Measurements from ENCODE around the gene PTPN23. TPM values are rescaled to one million over a fixed set of nuclear protein-coding genes. Genes with fewer than 3 reads are reported as not detected.

The PTPN23 gene
- polyA plus RNA-seq, 4 donors: 10.3 to 34.3 (median 13.9) TPM

DNA sequence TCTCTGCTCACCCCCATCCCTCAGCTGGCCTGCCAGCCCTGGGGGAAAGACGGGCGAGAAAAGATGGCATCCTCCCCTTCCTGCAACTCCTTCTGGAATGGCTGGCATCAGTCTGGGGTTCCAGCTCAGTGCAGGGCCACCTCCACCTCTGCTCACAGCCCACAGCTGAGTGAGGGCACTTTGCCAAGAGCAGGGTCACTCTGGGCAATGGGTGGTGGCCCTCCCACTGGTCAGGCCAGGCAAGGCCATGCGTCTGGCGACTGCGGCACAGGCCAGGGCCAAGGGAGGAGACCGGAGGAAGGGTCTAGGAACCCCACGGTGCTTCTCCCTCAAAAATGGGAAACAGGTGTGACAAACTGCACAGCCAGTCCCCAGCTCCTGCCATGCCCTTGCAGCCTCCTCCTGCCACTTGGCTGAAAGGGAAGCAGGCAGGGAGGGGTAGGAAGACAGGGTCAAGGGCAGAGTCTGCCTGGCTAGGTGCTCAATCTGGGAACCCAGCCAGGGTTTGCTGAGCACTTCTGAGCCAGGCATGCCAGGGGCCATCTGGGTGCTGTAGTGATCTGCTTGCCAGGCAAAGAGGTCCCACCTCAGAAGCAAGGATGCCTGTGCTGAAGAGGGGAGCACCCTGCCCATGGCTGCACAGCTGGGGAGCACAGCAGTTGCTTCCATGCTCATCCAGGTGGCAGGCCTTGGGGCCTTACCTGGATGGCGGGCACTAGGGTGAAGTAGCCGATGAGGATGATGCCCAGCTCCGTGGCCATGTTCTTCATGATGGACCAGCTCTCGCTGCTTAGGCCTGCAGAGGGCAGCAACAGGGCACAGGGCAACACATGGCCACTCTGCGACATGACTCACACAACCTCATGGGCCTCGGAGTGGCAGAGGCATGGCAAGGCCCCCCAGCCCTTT, 41.2 kb downstream of the PTPN23 start:
- Histone ChIP-seq H3K9me3 (ENCODE audit: control insufficient read depth in 2 of 2, insufficient read depth in 1 of 2, low read depth in 1 of 2, low read length in 1 of 2) (no peaks in the 10 kb centered on the region), H3K36me3 (ENCODE audit: control insufficient read depth in 3 of 3, insufficient read depth in 2 of 3, low read depth in 1 of 3, low read length in 3 of 3) (peaks cover 3 to 87% (median 8%) of the 10 kb centered on the region in 3 donors), H3K27ac (ENCODE audit: low read depth in 1 of 3, low read length in 2 of 3) (peak overlapping the region in 2 of 3 donors; percentile 64 to 83), H3K27me3 (ENCODE audit: control insufficient read depth in 3 of 3, insufficient read depth in 3 of 3, low read length in 3 of 3) (no peaks in the 10 kb centered on the region), H3K4me1 (ENCODE audit: control insufficient read depth in 3 of 3, insufficient read depth in 2 of 3, low read depth in 1 of 3, low read length in 2 of 3) (peaks cover 0 to 26% (median 26%) of the 10 kb centered on the region in 3 donors), H3K4me3 (ENCODE audit: low read depth in 1 of 3, low read length in 3 of 3) (no peak overlapping the region)
- FAIRE-seq: no peak
- DNase-seq: peak in 1 of 2 donors; percentile 86
- WGBS, 3 donors: 67 to 77% (median 71%) methylated on average over 13 of the region's 13 CpGs

DNA sequence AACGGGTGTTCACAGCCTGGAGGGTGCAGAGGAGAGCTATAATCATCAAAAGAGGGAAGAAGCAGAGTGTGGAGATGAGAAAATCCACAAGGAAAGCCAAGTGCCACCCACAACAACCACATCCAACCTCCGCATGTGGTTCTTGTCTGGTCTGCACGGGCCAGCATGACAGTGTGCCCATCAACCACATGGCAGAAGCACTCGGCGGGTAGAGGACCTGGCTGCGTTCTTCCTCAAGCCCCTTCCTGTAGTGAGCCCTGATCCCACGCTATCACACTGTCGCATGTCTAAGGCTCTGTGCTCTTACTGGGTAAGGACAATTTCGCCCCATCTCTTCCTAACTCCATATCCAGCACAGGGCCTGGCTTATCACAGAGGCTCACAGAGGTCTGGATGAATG, 41.9 kb downstream of the PTPN23 start:
- DNase-seq (no peak), FAIRE-seq (no peak)
- H3K27me3 ChIP-seq (ENCODE audit: control insufficient read depth in 3 of 3, insufficient read depth in 3 of 3, low read length in 3 of 3): no peaks in the 10 kb centered on the region
- peak overlapping the region in 1 of 3 donors; percentile 6 for H3K27ac ChIP-seq (ENCODE audit: low read depth in 1 of 3, low read length in 2 of 3)
- no peak overlapping the region for H3K4me3 ChIP-seq (ENCODE audit: low read depth in 1 of 3, low read length in 3 of 3)
- peaks cover 3 to 88% (median 8%) of the 10 kb centered on the region in 3 donors for H3K36me3 ChIP-seq (ENCODE audit: control insufficient read depth in 3 of 3, insufficient read depth in 2 of 3, low read depth in 1 of 3, low read length in 3 of 3)
- no peaks in the 10 kb centered on the region for H3K9me3 ChIP-seq (ENCODE audit: control insufficient read depth in 2 of 2, insufficient read depth in 1 of 2, low read depth in 1 of 2, low read length in 1 of 2)
- peaks cover 0 to 26% (median 26%) of the 10 kb centered on the region in 3 donors for H3K4me1 ChIP-seq (ENCODE audit: control insufficient read depth in 3 of 3, insufficient read depth in 2 of 3, low read depth in 1 of 3, low read length in 2 of 3)
- WGBS, 3 donors: 92 to 95% (median 94%) methylated on average over 9 of the region's 9 CpGs

DNA sequence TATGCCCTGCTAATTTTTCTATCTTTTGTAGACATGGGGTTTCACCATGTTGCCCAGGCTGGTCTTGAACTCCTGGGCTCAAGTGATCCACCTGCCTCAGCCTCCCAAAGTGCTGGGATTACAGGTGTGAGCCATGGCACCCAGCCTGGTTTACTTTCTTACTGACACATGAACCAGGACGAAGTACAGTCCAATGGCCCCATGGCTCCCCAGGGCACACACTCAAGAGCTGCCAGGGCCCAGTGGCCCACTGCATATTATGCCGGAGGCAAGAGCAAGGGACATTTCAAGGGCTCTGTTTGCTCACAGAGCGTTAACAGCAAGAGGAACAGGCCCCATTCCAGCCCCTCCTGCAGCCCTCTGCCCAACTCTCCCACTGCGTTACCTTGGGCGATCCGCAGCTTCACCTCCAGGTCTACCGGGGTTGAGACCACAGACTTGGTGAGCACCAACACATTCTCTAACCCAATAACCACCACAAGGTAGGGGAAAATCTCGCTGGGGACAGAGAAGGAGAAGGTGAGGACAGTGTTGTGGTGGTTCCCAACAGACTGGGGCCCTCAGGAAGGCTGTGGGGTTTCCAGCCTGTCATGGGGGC, 42.8 kb downstream of the PTPN23 start:
- no peak overlapping the region for H3K27ac ChIP-seq (ENCODE audit: low read depth in 1 of 3, low read length in 2 of 3)
- FAIRE-seq (no peak), DNase-seq (no peak)
- peaks cover 3 to 90% (median 12%) of the 10 kb centered on the region in 3 donors for H3K36me3 ChIP-seq (ENCODE audit: control insufficient read depth in 3 of 3, insufficient read depth in 2 of 3, low read depth in 1 of 3, low read length in 3 of 3)
- H3K27me3 ChIP-seq (ENCODE audit: control insufficient read depth in 3 of 3, insufficient read depth in 3 of 3, low read length in 3 of 3): no peaks in the 10 kb centered on the region
- peaks cover 0 to 26% (median 26%) of the 10 kb centered on the region in 3 donors for H3K4me1 ChIP-seq (ENCODE audit: control insufficient read depth in 3 of 3, insufficient read depth in 2 of 3, low read depth in 1 of 3, low read length in 2 of 3)
- no peak overlapping the region for H3K4me3 ChIP-seq (ENCODE audit: low read depth in 1 of 3, low read length in 3 of 3)
- WGBS, 3 donors: 92 to 95% (median 94%) methylated on average over 8 of the region's 8 CpGs
- no peaks in the 10 kb centered on the region for H3K9me3 ChIP-seq (ENCODE audit: control insufficient read depth in 2 of 2, insufficient read depth in 1 of 2, low read depth in 1 of 2, low read length in 1 of 2)

GRCh38 chr3:47424434-47425382, 43.9 kb downstream of the PTPN23 start:
- no peak for FAIRE-seq
- Histone ChIP-seq H3K27ac (ENCODE audit: low read depth in 1 of 3, low read length in 2 of 3) (peak overlapping the region; percentile 73 to 94 (median 75)), H3K9me3 (ENCODE audit: control insufficient read depth in 2 of 2, insufficient read depth in 1 of 2, low read depth in 1 of 2, low read length in 1 of 2) (no peaks in the 10 kb centered on the region), H3K27me3 (ENCODE audit: control insufficient read depth in 3 of 3, insufficient read depth in 3 of 3, low read length in 3 of 3) (no peaks in the 10 kb centered on the region), H3K4me3 (ENCODE audit: low read depth in 1 of 3, low read length in 3 of 3) (no peak overlapping the region), H3K36me3 (ENCODE audit: control insufficient read depth in 3 of 3, insufficient read depth in 2 of 3, low read depth in 1 of 3, low read length in 3 of 3) (peaks cover 3 to 89% (median 9%) of the 10 kb centered on the region in 3 donors), H3K4me1 (ENCODE audit: control insufficient read depth in 3 of 3, insufficient read depth in 2 of 3, low read depth in 1 of 3, low read length in 2 of 3) (peaks cover 0 to 26% (median 26%) of the 10 kb centered on the region in 3 donors)
- DNase-seq: peak; percentile 78 to 92
- WGBS, 3 donors: 16 to 63% (median 45%) methylated on average over 15 of the region's 15 CpGs

DNA sequence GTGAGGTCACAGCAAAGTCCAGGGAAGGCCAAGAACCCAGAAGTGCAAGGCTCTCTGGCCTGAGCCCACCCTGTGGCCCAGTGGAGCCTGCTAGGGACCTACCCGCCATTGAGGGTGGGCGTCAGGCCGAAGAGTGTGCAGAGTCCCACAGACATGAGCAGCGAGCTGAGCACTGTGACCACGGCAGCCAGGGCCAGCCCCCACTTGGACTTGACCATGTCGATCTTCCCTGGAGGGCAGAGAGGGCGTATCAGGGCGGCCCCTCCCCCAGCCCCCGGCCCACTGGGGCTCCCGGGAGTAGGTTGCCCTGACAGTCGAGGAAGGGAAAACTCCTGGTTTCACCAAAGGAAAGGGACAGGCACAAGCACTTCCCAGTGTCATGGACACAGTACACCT, 44.6 kb downstream of the PTPN23 start:
- Histone ChIP-seq H3K27ac (ENCODE audit: low read depth in 1 of 3, low read length in 2 of 3) (peak overlapping the region; percentile 73 to 94 (median 75)), H3K4me3 (ENCODE audit: low read depth in 1 of 3, low read length in 3 of 3) (no peak overlapping the region), H3K27me3 (ENCODE audit: control insufficient read depth in 3 of 3, insufficient read depth in 3 of 3, low read length in 3 of 3) (no peaks in the 10 kb centered on the region), H3K4me1 (ENCODE audit: control insufficient read depth in 3 of 3, insufficient read depth in 2 of 3, low read depth in 1 of 3, low read length in 2 of 3) (peaks cover 0 to 26% (median 26%) of the 10 kb centered on the region in 3 donors), H3K9me3 (ENCODE audit: control insufficient read depth in 2 of 2, insufficient read depth in 1 of 2, low read depth in 1 of 2, low read length in 1 of 2) (no peaks in the 10 kb centered on the region), H3K36me3 (ENCODE audit: control insufficient read depth in 3 of 3, insufficient read depth in 2 of 3, low read depth in 1 of 3, low read length in 3 of 3) (peaks cover 3 to 88% (median 9%) of the 10 kb centered on the region in 3 donors)
- FAIRE-seq (no peak), DNase-seq (no peak)
- 64 to 78% (median 68%) methylated on average over 11 of the region's 11 CpGs for WGBS, 3 donors

- H3K27ac ChIP-seq (ENCODE audit: low read depth in 1 of 3, low read length in 2 of 3): peak overlapping the region; percentile 73 to 94 (median 75)
- WGBS, 3 donors: 91 to 95% (median 94%) methylated on average over 9 of the region's 9 CpGs
Measured at GRCh38 chr3:47425959-47426358, 45.1 kb downstream of the PTPN23 start.

GRCh38 chr3:47427866-47428265, 47.0 kb downstream of the PTPN23 start:
- Histone ChIP-seq H3K9me3 (ENCODE audit: control insufficient read depth in 2 of 2, insufficient read depth in 1 of 2, low read depth in 1 of 2, low read length in 1 of 2) (no peaks in the 10 kb centered on the region), H3K36me3 (ENCODE audit: control insufficient read depth in 3 of 3, insufficient read depth in 2 of 3, low read depth in 1 of 3, low read length in 3 of 3) (peaks cover 3 to 78% (median 16%) of the 10 kb centered on the region in 3 donors), H3K4me1 (ENCODE audit: control insufficient read depth in 3 of 3, insufficient read depth in 2 of 3, low read depth in 1 of 3, low read length in 2 of 3) (peaks cover 0 to 25% (median 14%) of the 10 kb centered on the region in 3 donors), H3K27me3 (ENCODE audit: control insufficient read depth in 3 of 3, insufficient read depth in 3 of 3, low read length in 3 of 3) (no peaks in the 10 kb centered on the region), H3K27ac (ENCODE audit: low read depth in 1 of 3, low read length in 2 of 3) (no peak overlapping the region), H3K4me3 (ENCODE audit: low read depth in 1 of 3, low read length in 3 of 3) (no peak overlapping the region)
- FAIRE-seq (no peak), DNase-seq (no peak)
- 90 to 96% (median 93%) methylated on average over 6 of the region's 6 CpGs for whole genome bisulfite sequencing, 3 donors

More at GRCh38 chr3:47425959-47426358, 45.1 kb downstream of the PTPN23 start:
- no peak for FAIRE-seq
- H3K9me3 ChIP-seq (ENCODE audit: control insufficient read depth in 2 of 2, insufficient read depth in 1 of 2, low read depth in 1 of 2, low read length in 1 of 2): no peaks in the 10 kb centered on the region
- no peak for DNase-seq
- peaks cover 3 to 88% (median 9%) of the 10 kb centered on the region in 3 donors for H3K36me3 ChIP-seq (ENCODE audit: control insufficient read depth in 3 of 3, insufficient read depth in 2 of 3, low read depth in 1 of 3, low read length in 3 of 3)
- no peak overlapping the region for H3K4me3 ChIP-seq (ENCODE audit: low read depth in 1 of 3, low read length in 3 of 3)
- H3K27me3 ChIP-seq (ENCODE audit: control insufficient read depth in 3 of 3, insufficient read depth in 3 of 3, low read length in 3 of 3): no peaks in the 10 kb centered on the region
- peaks cover 0 to 27% (median 26%) of the 10 kb centered on the region in 3 donors for H3K4me1 ChIP-seq (ENCODE audit: control insufficient read depth in 3 of 3, insufficient read depth in 2 of 3, low read depth in 1 of 3, low read length in 2 of 3)
